HG03460 (cell line): Measurements from ENCODE around the gene TAGLN3.

ENCODE experiments used
- ATAC-seq: cut with Tn5 transposase; IDR thresholded peaks from one replicate; pipeline ENCODE4 v1.9.1; 2021; ENCODE audit not compliant: unreplicated experiment

The TAGLN3 gene

GRCh38 chr3:111976254-111976653 lies 22.5 kb upstream of the TAGLN3 start:
- ATAC-seq = no peak

DNA sequence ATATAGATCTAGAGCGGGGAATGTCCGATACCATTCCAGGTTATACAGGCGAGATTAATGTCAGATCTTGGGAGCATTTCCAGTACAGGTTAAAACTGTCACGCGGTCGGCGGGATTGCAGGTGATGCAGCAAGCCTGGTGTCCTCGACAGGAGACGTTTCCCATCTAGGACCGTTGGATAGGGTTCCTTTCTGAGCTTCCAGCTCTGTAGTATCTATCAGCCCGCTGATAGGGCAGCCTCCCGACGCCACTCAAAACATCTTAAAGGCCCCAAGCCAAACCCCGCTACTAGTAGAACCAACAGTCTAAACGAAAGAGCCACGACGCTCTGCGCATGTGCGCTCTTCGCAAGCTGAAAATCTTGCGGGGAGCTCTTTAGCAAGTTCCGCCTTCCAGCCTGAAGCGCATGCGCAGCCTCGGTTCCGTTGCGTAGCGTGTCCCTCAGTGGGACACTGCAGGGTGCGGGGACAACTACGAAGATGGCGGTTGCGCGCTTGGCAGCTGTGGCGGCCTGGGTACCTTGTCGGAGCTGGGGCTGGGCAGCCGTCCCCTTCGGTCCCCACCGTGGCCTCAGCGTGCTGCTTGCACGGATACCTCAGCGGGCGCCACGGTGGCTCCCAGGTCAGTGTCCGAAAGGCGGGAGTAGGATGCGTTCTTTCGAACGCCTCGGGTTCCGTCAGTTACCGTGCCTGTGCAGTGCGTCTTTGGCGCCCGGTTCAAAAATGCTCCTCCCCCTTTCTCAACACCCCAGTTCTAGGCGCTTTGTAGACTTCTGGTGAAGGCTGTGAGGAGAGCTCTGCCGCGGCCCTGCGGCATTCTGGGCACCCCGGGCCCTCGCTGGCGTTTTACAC lies 19.9 kb upstream of the TAGLN3 start, which contains the start of gene ABHD10:
Gene ABHD10, plus strand, starts transcription at position 444 of the 851 bp plus-strand sequence. Its CDS starts 36 bp downstream, at position 480.
- peak; percentile 94 for ATAC-seq

GRCh38 chr3:111979434-111980038 lies 19.2 kb upstream of the TAGLN3 start:
- ATAC-seq = peak; percentile 27

DNA sequence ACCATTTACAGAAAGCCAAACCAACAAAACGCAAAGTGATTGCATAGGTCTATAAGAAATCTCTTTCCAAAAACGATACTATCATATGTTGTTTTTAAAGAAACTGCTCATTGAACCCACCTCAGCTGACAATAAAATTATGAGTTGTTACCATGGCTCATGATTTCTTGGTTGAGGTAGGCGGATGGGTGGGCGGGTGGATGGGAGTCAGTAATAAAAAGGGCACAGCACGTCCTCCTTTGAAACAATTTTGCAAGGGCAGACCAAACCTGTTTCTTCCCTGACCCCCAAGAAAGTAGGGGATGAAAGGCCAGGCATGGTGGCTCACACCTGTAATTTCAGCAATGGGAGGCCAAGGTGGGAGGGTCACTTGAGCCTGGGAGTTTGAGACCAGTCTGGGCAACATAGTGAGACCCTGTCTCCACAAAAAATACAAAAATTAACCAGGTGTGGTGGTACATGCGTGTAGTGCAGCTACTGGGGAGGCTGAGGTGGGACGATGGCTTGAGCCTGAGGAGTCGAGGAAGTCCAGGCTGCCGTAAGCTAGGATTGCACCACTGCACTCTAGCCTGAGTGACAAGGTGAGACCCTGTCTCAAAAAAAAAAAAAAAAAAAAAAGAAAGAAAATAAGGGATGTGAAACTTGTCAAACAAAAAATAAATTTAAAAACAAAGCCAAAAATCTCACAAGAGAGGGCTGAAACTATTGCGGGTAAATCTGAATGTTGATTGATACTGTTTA lies 17.8 kb upstream of the TAGLN3 start:
- ATAC-seq = no peak

- no peak for ATAC-seq
Measured at GRCh38 chr3:111981457-111981763, 17.3 kb upstream of the TAGLN3 start.

DNA sequence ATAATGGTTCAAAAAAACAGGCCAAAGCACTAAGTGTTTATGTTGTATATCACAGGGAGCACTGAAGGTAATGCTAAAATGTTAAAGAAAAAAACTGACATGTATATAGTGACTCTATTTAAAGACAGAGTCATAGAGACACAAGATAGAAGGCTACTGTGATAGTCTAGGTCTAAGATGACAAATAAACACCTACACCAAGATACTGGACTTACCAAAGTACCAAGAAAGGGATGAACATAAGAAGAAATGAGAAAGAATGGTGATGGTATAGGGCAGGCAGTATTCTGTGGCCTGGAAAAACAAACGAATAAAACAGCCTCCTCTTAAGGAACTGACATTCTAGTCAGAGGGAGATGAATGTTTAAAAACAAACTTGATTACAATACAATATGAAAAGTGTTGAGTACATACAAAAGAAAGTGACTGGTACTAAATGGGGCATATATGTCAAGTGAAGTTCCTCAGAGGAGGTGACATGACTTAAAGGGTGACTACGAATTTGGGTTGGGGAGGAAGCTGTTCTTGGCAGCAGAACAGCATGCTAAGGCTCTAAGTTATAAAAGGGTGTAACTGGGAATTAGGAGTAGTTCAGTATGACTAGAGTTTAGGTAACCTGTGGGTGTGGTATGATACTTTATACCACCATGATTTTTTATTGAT lies 14.0 kb upstream of the TAGLN3 start:
- no peak for ATAC-seq

DNA sequence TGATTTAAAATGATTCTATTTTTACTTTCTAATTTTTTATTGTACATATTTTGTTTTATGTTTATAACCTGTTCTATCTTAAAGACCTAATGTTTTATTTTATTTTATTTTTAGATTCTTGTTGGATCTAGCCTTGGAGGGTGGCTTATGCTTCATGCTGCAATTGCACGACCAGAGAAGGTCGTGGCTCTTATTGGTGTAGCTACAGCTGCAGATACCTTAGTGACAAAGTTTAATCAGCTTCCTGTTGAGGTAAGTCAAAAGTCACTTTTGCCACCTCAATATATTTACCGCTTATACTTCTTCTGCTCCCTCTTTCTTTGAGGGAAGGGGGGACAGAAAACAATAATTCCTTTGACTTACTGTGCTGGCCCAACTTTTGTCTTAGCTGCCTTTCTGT lies 11.9 kb upstream of the TAGLN3 start:
- no peak for ATAC-seq

GRCh38 chr3:111989061-111989678 lies 9.6 kb upstream of the TAGLN3 start:
- peak; percentile 84 for ATAC-seq

DNA sequence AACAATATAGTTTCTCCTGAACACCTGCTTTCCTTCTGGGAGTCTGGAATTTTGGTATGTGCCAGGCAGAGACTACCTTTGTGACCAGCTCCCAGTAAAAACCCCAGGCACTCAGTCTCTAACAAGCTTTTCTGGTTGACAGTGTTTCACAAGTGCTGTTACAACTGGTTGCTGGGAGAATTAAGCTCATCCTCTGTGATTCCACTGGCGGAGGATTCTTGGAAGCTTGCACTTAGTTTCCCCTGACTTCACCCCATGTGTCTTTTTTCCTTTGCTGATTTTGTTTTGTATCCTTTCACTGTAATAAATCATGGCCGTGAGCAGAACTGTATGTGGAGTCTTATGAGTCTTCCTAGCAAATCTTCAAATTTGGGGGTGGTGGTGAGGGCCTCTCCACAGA lies 5.7 kb upstream of the TAGLN3 start:
- no peak for ATAC-seq

- ATAC-seq = no peak
Measured at GRCh38 chr3:111999484-112000324, 982 bp downstream of the TAGLN3 start.

DNA sequence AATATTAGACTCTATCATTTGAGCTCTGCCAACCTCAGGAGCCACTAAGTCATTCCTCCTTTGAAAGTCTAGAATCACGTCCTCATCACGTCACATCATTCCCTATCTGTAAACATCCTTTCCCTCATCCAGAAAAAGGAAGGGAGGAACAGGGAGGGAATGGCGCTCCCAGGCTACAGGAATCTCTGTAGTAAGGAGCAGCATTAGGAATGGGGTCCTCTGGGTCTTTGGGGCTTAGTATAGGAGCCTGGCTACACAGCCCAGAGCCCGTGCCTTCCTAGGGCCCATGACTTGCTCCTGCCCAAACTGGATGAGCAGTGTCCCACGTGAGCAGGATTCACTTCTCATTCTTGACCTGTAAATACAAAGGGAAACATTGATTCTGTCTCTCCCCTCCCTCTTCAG lies 1.6 kb downstream of the TAGLN3 start:
- no peak for ATAC-seq

GRCh38 chr3:112000966-112001365 lies 2.2 kb downstream of the TAGLN3 start:
- ATAC-seq = no peak

DNA sequence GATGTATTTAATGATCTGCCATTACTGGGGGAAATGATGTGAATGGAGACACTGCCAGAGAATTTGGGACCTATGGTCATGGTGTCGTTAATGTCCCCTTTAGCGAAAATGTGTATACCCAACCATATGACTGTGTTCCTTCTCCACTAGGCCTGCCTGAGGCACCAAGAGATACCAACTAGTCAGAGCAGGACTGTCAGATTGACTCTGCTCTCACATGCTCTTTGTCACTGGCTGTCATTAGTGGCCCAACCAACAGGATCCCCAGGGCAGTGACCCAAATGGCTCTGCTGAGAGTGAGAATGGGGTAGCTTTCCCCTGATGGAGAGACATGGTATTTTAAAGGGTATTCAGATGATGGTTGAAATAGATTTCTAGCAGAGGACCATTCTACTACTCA lies 2.8 kb downstream of the TAGLN3 start:
- no peak for ATAC-seq

- no peak for ATAC-seq
Measured at GRCh38 chr3:112002096-112002971, 3.6 kb downstream of the TAGLN3 start.

- ATAC-seq = no peak
Measured at GRCh38 chr3:112003321-112004080, 4.8 kb downstream of the TAGLN3 start.

GRCh38 chr3:112004187-112004586 lies 5.5 kb downstream of the TAGLN3 start:
- no peak for ATAC-seq

GRCh38 chr3:112004669-112005068 lies 5.9 kb downstream of the TAGLN3 start:
- no peak for ATAC-seq

- no peak for ATAC-seq
Measured at GRCh38 chr3:112005091-112005672, 6.5 kb downstream of the TAGLN3 start.
